SK-N-SH (cell line): ENCODE results near the gene APP. TPM values are rescaled to one million over a fixed set of nuclear protein-coding genes. Genes with fewer than 3 reads are reported as not detected.
A peak's percentile ranks its signal among the peaks of the same experiment; 100 is the strongest.

ENCODE experiments used
- CTCF ChIA-PET: fragments of 300-600, 350-600 bp; formaldehyde crosslinking; extraction: SDS; loops from one replicate; lab custom pipeline; 2021; lab: Yijun Ruan, JAX
- POLR2A ChIA-PET: fragments of 350-600 bp; sonication (Branson Sonifier 250); formaldehyde crosslinking; extraction: SDS; loops from one replicate; lab custom pipeline; 2020; ENCODE audit warnings: antibody characterized with exemption, inconsistent platforms; lab: Yijun Ruan, JAX
- DNase-seq: peaks from one replicate; pipeline ENCODE4 v3.0.0; 2012
- H2AFZ ChIP-seq: fragments of 200-600 bp; sonication (generic); 2 replicates; pipeline ENCODE4 v1.8.1; 2016; ENCODE audit warnings: antibody characterized with exemption, mild to moderate bottlenecking, low read depth
- H3F3A ChIP-seq: fragments of 200-600 bp; sonication (generic); replicated peaks from 2 replicates; pipeline ENCODE3; 2016; ENCODE audit warnings: antibody characterized with exemption, mild to moderate bottlenecking; ENCODE audit not compliant: insufficient read depth
- H3K27ac ChIP-seq, 2 experiments: fragments of 200-500 bp in 1 of 2; fragments of 200-600 bp in 1 of 2; sonication (Bioruptor generic) in 1 of 2; sonication (generic), shearing (Covaris generic) in 1 of 2; 2 replicates each; pipeline versions ENCODE4 v1.5.1 to v1.6.1; 2014 to 2016; ENCODE audit warnings: low read depth in 2 of 2, inconsistent platforms in 1 of 2, low read length in 1 of 2, mild to moderate bottlenecking in 1 of 2, mixed read lengths in 1 of 2
- H3K27me3 ChIP-seq: fragments of 200-600 bp; sonication (generic), shearing (Covaris generic); 2 replicates; pipeline ENCODE4 v1.6.1; 2016; ENCODE audit warnings: mixed run types; ENCODE audit not compliant: insufficient read depth
- H3K36me3 ChIP-seq, 2 experiments: fragments of 200-500 bp in 1 of 2; fragments of 200-600 bp in 1 of 2; sonication (Bioruptor generic) in 1 of 2; sonication (generic) in 1 of 2; replicated peaks in 1 of 2; 2 replicates each; pipeline versions ENCODE3 to v1.5.1; 2014 to 2016; ENCODE audit warnings: low read length in 1 of 2, mild to moderate bottlenecking in 1 of 2; ENCODE audit not compliant: insufficient read depth in 2 of 2, control insufficient read depth in 1 of 2
- H3K4me1 ChIP-seq, 2 experiments: fragments of 200-500 bp in 1 of 2; fragments of 200-600 bp in 1 of 2; sonication (Bioruptor generic) in 1 of 2; sonication (generic), shearing (Covaris generic) in 1 of 2; 2 replicates each; pipeline versions ENCODE4 v1.5.1 to v1.6.1; 2014 to 2016; ENCODE audit warnings: low read depth in 1 of 2, low read length in 1 of 2, mixed run types in 1 of 2; ENCODE audit not compliant: insufficient read depth in 2 of 2, control insufficient read depth in 1 of 2
- H3K4me2 ChIP-seq: fragments of 200-600 bp; sonication (generic), shearing (Covaris generic); 2 replicates; pipeline ENCODE4 v1.6.1; 2017; ENCODE audit warnings: mixed run types
- H3K4me3 ChIP-seq, 2 experiments: fragments of 200-500 bp in 1 of 2; fragments of 200-600 bp in 1 of 2; sonication (Bioruptor generic) in 1 of 2; sonication (generic), shearing (Covaris generic) in 1 of 2; 2 replicates each; pipeline versions ENCODE4 v1.5.1 to v1.8.1; 2014 to 2016; ENCODE audit warnings: low read depth in 2 of 2, inconsistent platforms in 1 of 2, low read length in 1 of 2, mild to moderate bottlenecking in 1 of 2, mixed read lengths in 1 of 2, moderate library complexity in 1 of 2
- H3K79me2 ChIP-seq: fragments of 200-600 bp; sonication (generic); 2 replicates; pipeline ENCODE4 v1.8.1; 2017; ENCODE audit warnings: mild to moderate bottlenecking; ENCODE audit not compliant: insufficient read depth
- H3K9ac ChIP-seq: fragments of 200-600 bp; sonication (generic); 2 replicates; pipeline ENCODE4 v1.6.1; 2017; ENCODE audit warnings: mixed run types
- H3K9me2 ChIP-seq: fragments of 200-600 bp; sonication (generic); 2 replicates; pipeline ENCODE4 v1.6.1; 2017; ENCODE audit warnings: mixed run types
- H3K9me3 ChIP-seq: fragments of 200-600 bp; sonication (generic); 2 replicates; pipeline ENCODE4 v1.6.1; 2017; ENCODE audit warnings: mixed run types, mild to moderate bottlenecking, moderate library complexity
- H4K20me1 ChIP-seq: fragments of 200-600 bp; sonication (generic); 2 replicates; pipeline ENCODE4 v1.6.1; 2017; ENCODE audit warnings: mild to moderate bottlenecking, mixed run types; ENCODE audit not compliant: insufficient read depth
- CHD2 ChIP-seq: fragments of 150-350 bp; IDR thresholded peaks from 2 replicates; pipeline ENCODE4 v1.6.1; 2018; ENCODE audit warnings: low read length; ENCODE audit not compliant: partially characterized antibody
- EP300 ChIP-seq, 2 experiments: IDR thresholded peaks; 2 replicates each; pipeline versions ENCODE4 v1.4.0 to v1.6.1; 2012; ENCODE audit warnings: borderline replicate concordance in 1 of 2, low read depth in 1 of 2, low read length in 1 of 2
- FOSL2 ChIP-seq: IDR thresholded peaks from 2 replicates; pipeline ENCODE4 v1.4.0; 2012; ENCODE audit warnings: low read depth, mild to moderate bottlenecking, moderate library complexity, borderline replicate concordance
- FOXJ3 ChIP-seq: sonication (generic); formaldehyde crosslinking; IDR thresholded peaks from 2 replicates; pipeline ENCODE4 v1.5.1; 2020; ENCODE audit warnings: mild to moderate bottlenecking, missing genetic modification reagents
- GABPA ChIP-seq: IDR thresholded peaks from 2 replicates; pipeline ENCODE4 v1.4.0; 2012; ENCODE audit warnings: low read depth, mild to moderate bottlenecking
- JUND ChIP-seq: IDR thresholded peaks from 2 replicates; pipeline ENCODE4 v1.4.0; 2012
- NFIC ChIP-seq: IDR thresholded peaks from 2 replicates; pipeline ENCODE4 v1.4.0; 2012; ENCODE audit warnings: borderline replicate concordance
- NRF1 ChIP-seq: IDR thresholded peaks from 2 replicates; pipeline ENCODE4 v1.6.1; 2012; ENCODE audit warnings: low read depth, mild to moderate bottlenecking, low read length
- RAD21 ChIP-seq: IDR thresholded peaks from 2 replicates; pipeline ENCODE4 v1.6.1; 2012; ENCODE audit warnings: mild to moderate bottlenecking, low read length
- RCOR1 ChIP-seq: fragments of 150-350 bp; IDR thresholded peaks from 2 replicates; pipeline ENCODE4 v1.6.1; 2017; ENCODE audit warnings: antibody characterized with exemption, low read length
- RFX5 ChIP-seq: IDR thresholded peaks from 2 replicates; pipeline ENCODE4 v1.6.1; 2012; ENCODE audit warnings: mild to moderate bottlenecking, improper control_type of control experiment, low read length
- RXRA ChIP-seq: IDR thresholded peaks from 2 replicates; pipeline ENCODE4 v1.4.0; 2012; ENCODE audit warnings: low read depth, mild to moderate bottlenecking, borderline replicate concordance
- SMC3 ChIP-seq: IDR thresholded peaks from 2 replicates; pipeline ENCODE4 v1.6.1; 2012; ENCODE audit warnings: low read depth, low read length, improper control_type of control experiment
- YY1 ChIP-seq: IDR thresholded peaks from 2 replicates; pipeline ENCODE4 v1.4.0; 2012; ENCODE audit warnings: low read depth, mild to moderate bottlenecking
- WGBS: methylation state at CpG from one replicate; pipeline ENCODE4 v1.1.6; 2017; ENCODE audit warnings: low lambda C conversion rate; 5-methylcytosine and 5-hydroxymethylcytosine counted together
- polyA plus RNA-seq, 3 experiments: library from polyadenylated mRNA; depleted of rRNA; stranded (reverse); fragments of >200 nt; gene quantifications; 2 replicates each; pipeline ENCODE4 v1.2.3, GENCODE V29; 2012
- TF ChIP-seq, protein P1 (sequence below): IDR thresholded peaks from 2 replicates; pipeline ENCODE4 v1.4.0; 2012; ENCODE audit warnings: low read depth, borderline replicate concordance
- TF ChIP-seq, protein P2 (sequence below): IDR thresholded peaks from 2 replicates; pipeline ENCODE4 v1.6.1; 2012; ENCODE audit warnings: mild to moderate bottlenecking, low read depth, low read length, moderate library complexity
- TF ChIP-seq, protein P3 (sequence below): IDR thresholded peaks from 2 replicates; pipeline ENCODE4; 2012
- TF ChIP-seq, protein P4 (sequence below): fragments of 200-600 bp; sonication (generic); IDR thresholded peaks from 2 replicates; pipeline ENCODE4 v1.6.1; 2017; ENCODE audit warnings: antibody characterized with exemption, mild to moderate bottlenecking, moderate library complexity
- TF ChIP-seq, protein P5 (sequence below): fragments of 150-350 bp; IDR thresholded peaks from 2 replicates; pipeline ENCODE4 v1.6.1; 2016; ENCODE audit warnings: mild to moderate bottlenecking, low read depth, low read length
- TF ChIP-seq, protein P6 (sequence below): fragments of 150-350 bp; IDR thresholded peaks from 2 replicates; pipeline ENCODE4 v1.6.1; 2017; ENCODE audit warnings: antibody characterized with exemption, low read length, low read depth, borderline replicate concordance

APP gene
- polyA plus RNA-seq (2012; rRNA removed) = 780 and 789 TPM in 2 replicates
- 729 and 770 TPM in 2 replicates for polyA plus RNA-seq (2012; cell fraction: cytosol; rRNA removed)
- polyA plus RNA-seq (2012; cell fraction: nucleus; rRNA removed) = 453 and 679 TPM in 2 replicates

DNA sequence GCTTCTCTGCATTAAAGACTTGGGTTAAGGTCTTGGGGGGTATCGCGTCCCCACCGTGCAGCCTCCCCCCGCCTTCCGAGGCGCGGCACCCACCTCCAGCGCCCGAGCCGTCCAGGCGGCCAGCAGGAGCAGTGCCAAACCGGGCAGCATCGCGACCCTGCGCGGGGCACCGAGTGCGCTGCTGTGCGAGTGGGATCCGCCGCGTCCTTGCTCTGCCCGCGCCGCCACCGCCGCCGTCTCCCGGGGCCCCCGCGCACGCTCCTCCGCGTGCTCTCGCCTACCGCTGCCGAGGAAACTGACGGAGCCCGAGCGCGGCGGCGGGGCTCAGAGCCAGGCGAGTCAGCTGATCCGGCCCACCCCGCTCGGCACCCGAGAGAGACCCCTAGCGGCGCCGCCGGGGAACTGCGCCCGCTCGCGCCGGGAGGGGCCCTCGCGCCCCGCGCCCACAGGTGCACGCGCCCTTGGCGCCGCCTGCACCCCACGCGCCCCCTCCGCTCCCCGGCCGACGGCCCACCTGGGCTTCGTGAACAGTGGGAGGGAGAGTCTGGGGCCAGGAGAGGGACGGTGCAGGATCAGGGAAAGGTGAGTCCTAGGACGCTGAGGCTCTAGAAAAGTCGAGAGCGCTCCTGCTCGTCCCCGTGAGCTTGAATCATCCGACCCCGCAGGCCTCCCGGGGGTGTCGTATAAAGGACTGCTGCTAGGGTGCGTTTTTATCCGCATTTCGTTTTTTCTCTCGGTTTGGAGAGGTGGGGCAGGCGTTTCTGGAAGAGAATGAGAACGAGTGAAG, at the start of gene APP:
Gene APP, minus strand, starts transcription at position 300 of the 787 bp plus-strand sequence. Its CDS starts 150 bp downstream, at position 150.
- no peaks in the 10 kb centered on the region for H3K9me3 ChIP-seq
- H3K27ac ChIP-seq = peak within 1 kb of the TSS; percentile 76 to 97
- H2AFZ ChIP-seq = peak within 1 kb of the TSS; percentile 87
- peak; percentile 98 for DNase-seq
- H3K4me2 ChIP-seq = peak within 1 kb of the TSS; percentile 97
- H3F3A ChIP-seq = no peaks in the 10 kb centered on the region
- H3K36me3 ChIP-seq = no peaks in the 10 kb centered on the region
- peaks cover 15% of the 10 kb centered on the region; the same call in 1 of the 2 replicates for H4K20me1 ChIP-seq
- POLR2A ChIA-PET = interaction anchor here (0.5 to 0.8 kb wide), 3 partner anchors 38 to 176 kb away, joined by 3 read pairs; no protein-coding TSS in a partner anchor
- WGBS = under 1% methylated on average over 32 of the region's 88 CpGs
- H3K9me2 ChIP-seq = no peaks in the 10 kb centered on the region
- H3K27me3 ChIP-seq = no peaks in the 10 kb centered on the region
- peak within 1 kb of the TSS; percentile 92 for H3K9ac ChIP-seq
- peaks cover 48% of the 10 kb centered on the region for H3K79me2 ChIP-seq
- H3K4me1 ChIP-seq = peaks cover 24 to 25% of the 10 kb centered on the region in 2 experiments; a peak in 3 of 4 replicates
- peak within 1 kb of the TSS; percentile 65 to 92 for H3K4me3 ChIP-seq
- CTCF ChIA-PET = interaction anchor here (0.6 to 4.2 kb wide), 51 partner anchors 9 to 674 kb away, joined by 3 to 59 read pairs (median 4); partner anchors contain the start of gene ADAMTS1
- TF ChIP-seq RXRA = no peak
- TF ChIP-seq CHD2 = peak; percentile 34
- TF ChIP-seq GABPA = no peak
- TF ChIP-seq, protein P1, sequence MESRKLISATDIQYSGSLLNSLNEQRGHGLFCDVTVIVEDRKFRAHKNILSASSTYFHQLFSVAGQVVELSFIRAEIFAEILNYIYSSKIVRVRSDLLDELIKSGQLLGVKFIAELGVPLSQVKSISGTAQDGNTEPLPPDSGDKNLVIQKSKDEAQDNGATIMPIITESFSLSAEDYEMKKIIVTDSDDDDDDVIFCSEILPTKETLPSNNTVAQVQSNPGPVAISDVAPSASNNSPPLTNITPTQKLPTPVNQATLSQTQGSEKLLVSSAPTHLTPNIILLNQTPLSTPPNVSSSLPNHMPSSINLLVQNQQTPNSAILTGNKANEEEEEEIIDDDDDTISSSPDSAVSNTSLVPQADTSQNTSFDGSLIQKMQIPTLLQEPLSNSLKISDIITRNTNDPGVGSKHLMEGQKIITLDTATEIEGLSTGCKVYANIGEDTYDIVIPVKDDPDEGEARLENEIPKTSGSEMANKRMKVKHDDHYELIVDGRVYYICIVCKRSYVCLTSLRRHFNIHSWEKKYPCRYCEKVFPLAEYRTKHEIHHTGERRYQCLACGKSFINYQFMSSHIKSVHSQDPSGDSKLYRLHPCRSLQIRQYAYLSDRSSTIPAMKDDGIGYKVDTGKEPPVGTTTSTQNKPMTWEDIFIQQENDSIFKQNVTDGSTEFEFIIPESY = no peak
- TF ChIP-seq YY1 = no peak
- no peak for TF ChIP-seq NRF1
- TF ChIP-seq, protein P2, sequence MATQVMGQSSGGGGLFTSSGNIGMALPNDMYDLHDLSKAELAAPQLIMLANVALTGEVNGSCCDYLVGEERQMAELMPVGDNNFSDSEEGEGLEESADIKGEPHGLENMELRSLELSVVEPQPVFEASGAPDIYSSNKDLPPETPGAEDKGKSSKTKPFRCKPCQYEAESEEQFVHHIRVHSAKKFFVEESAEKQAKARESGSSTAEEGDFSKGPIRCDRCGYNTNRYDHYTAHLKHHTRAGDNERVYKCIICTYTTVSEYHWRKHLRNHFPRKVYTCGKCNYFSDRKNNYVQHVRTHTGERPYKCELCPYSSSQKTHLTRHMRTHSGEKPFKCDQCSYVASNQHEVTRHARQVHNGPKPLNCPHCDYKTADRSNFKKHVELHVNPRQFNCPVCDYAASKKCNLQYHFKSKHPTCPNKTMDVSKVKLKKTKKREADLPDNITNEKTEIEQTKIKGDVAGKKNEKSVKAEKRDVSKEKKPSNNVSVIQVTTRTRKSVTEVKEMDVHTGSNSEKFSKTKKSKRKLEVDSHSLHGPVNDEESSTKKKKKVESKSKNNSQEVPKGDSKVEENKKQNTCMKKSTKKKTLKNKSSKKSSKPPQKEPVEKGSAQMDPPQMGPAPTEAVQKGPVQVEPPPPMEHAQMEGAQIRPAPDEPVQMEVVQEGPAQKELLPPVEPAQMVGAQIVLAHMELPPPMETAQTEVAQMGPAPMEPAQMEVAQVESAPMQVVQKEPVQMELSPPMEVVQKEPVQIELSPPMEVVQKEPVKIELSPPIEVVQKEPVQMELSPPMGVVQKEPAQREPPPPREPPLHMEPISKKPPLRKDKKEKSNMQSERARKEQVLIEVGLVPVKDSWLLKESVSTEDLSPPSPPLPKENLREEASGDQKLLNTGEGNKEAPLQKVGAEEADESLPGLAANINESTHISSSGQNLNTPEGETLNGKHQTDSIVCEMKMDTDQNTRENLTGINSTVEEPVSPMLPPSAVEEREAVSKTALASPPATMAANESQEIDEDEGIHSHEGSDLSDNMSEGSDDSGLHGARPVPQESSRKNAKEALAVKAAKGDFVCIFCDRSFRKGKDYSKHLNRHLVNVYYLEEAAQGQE = no peak
- TF ChIP-seq, protein P3, sequence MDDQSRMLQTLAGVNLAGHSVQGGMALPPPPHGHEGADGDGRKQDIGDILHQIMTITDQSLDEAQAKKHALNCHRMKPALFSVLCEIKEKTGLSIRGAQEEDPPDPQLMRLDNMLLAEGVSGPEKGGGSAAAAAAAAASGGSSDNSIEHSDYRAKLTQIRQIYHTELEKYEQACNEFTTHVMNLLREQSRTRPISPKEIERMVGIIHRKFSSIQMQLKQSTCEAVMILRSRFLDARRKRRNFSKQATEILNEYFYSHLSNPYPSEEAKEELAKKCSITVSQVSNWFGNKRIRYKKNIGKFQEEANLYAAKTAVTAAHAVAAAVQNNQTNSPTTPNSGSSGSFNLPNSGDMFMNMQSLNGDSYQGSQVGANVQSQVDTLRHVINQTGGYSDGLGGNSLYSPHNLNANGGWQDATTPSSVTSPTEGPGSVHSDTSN = peak; percentile 49
- TF ChIP-seq RFX5 = no peak
- TF ChIP-seq, protein P4, sequence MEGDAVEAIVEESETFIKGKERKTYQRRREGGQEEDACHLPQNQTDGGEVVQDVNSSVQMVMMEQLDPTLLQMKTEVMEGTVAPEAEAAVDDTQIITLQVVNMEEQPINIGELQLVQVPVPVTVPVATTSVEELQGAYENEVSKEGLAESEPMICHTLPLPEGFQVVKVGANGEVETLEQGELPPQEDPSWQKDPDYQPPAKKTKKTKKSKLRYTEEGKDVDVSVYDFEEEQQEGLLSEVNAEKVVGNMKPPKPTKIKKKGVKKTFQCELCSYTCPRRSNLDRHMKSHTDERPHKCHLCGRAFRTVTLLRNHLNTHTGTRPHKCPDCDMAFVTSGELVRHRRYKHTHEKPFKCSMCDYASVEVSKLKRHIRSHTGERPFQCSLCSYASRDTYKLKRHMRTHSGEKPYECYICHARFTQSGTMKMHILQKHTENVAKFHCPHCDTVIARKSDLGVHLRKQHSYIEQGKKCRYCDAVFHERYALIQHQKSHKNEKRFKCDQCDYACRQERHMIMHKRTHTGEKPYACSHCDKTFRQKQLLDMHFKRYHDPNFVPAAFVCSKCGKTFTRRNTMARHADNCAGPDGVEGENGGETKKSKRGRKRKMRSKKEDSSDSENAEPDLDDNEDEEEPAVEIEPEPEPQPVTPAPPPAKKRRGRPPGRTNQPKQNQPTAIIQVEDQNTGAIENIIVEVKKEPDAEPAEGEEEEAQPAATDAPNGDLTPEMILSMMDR = peak; percentile 81
- TF ChIP-seq, protein P5, sequence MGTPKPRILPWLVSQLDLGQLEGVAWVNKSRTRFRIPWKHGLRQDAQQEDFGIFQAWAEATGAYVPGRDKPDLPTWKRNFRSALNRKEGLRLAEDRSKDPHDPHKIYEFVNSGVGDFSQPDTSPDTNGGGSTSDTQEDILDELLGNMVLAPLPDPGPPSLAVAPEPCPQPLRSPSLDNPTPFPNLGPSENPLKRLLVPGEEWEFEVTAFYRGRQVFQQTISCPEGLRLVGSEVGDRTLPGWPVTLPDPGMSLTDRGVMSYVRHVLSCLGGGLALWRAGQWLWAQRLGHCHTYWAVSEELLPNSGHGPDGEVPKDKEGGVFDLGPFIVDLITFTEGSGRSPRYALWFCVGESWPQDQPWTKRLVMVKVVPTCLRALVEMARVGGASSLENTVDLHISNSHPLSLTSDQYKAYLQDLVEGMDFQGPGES = no peak
- TF ChIP-seq NFIC = peak; percentile 84
- TF ChIP-seq JUND = no peak
- peak; percentile 67 for TF ChIP-seq RAD21
- no peak for TF ChIP-seq FOXJ3 (CRISPR knock-in tag)
- TF ChIP-seq FOSL2 = no peak
- TF ChIP-seq, protein P6, sequence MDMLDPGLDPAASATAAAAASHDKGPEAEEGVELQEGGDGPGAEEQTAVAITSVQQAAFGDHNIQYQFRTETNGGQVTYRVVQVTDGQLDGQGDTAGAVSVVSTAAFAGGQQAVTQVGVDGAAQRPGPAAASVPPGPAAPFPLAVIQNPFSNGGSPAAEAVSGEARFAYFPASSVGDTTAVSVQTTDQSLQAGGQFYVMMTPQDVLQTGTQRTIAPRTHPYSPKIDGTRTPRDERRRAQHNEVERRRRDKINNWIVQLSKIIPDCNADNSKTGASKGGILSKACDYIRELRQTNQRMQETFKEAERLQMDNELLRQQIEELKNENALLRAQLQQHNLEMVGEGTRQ = peak; percentile 42; the same call in 1 of the 2 replicates
- TF ChIP-seq RCOR1 = no peak
- 0 out of 4 replicates have a peak, but pooled peaks of 1 of the 2 experiments have one; percentile 7 for TF ChIP-seq EP300 (IDR thresholded peaks at IDR 0.05; ENCODE audit: borderline replicate concordance in 1 of 2, low read depth in 1 of 2, low read length in 1 of 2)
- peak; percentile 51 for TF ChIP-seq SMC3
